Fibroblast of gingiva (primary cell): ENCODE results near the gene KDM5B.
A peak's percentile ranks its signal among the peaks of the same experiment; 100 is the strongest.

Source experiments
- DNase-seq: peaks from one replicate; pipeline ENCODE4 v3.0.0-alpha.2; 2011; ENCODE audit warnings: low read depth

The KDM5B gene

DNA sequence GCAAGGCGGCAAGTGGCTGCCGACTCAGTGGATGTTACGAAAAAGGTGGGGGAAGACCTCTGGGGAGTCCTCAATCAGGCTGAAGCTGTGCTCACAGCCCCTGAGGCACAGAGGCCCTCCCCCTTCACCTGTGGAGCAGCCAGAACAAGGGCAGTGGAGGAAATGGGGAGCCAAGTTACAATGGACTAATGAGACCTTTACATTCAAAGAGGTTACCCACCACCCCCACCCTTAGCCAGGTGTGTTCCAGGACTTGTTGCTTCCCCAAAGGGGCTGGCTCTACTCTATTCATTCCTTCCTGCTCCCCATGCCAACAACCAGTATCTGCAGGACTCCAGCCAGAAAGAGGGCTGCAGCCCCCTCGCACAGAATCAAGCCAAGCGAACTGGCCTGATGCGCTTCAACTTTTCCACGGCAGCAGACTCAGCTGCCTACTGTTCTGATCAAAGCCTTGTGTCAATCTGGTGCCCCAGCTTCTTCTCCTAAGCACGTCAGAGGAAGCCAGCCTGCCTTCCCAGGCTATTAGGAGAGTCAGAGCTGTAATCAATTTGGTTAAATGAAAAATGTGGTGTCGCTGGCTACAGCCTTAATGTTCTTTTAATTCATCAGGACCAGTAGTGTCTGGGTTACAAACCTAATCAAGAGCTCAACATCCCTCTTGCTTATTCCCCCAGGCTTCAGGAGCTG, 96.1 kb downstream of the KDM5B start:
- no peak for DNase-seq

DNA sequence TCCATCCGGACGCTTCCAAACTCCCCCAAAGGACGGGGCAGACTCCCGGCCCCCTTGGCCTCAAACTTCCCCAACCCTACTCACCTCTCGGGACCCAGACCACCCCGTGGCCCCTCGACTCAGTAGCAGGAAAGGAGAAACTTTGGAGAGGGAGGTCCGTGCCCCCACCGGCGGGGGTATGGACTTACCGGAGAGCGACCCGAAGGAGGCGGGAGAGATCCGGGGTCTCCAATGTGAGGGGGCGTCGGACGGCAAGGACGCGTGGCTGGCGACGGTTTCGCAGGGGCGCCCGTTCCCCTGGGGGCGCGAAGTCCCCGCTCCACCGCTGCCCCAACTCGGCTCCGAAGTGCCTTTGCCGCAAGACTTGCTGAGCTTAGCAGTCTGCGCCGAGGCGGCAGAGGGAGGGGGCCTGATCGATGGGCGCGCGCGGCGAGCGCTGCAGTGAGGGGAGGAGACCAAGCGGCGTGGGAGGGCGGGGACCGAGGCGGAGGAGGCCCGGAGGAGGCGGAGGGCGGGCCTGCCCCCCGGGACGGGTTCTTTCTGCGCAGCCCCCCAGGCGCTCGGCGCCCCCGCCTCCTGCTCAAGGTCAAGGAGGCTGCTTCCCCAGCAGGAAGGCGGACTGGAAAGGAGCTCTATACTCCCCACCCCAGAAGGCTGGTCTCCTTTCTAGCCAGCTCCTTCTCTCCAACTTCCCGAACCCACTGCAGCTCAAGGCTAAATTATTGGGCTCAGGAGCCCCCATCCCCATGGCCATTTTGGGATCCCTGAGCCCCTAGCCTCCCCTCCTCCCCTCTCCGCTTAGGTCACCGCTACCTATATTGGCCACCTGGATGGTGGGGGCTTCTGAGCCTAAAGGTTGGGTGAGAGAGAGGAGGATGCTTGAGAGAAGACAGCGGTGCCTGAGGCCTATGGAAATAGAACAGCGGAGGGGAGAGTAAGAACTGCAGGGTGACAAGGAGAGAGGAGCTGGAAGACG, 97.9 kb downstream of the KDM5B start, which contains the start of gene SYT2:
Gene SYT2, minus strand, starts transcription at position 385 of the 976 bp plus-strand sequence. CDS start 104,682 bp downstream, outside the sequence.
- DNase-seq = no peak

DNA sequence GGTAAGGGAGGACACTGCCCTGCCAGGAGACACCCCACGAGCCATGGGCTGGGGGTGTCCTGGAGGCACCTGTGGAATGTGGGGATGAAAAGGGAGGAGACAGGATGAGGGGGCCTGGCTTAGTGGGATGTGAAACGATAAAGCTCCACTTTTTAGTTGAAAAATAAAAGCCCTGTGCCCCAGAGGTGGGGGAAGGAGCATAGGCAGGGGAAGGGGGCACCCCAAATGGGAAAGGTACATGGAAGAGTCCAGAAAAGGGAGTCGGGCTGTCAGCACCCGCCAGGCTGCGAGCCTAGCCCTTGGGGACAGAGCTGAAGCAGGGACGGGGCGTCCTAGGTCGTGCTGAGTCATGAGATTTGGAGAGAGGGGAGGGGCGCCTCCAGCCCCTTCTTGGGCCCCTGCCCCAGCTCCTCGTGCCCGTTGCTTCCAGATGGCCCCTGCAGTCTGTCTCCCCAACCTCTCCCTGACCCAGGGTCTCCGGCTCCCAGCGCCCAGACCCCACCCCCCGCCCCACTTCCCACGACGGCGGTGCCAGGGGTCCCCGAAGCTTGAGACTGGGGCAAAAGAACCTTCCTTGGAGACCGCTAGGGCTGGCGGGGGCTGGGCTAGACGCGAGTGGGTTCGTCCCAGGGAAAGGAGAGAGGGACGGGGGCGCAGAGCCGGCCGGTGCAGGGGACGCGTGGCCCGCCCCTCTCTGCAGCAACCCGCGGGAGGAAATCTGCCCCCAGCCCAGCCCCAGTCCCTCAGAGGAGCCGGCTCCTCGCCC, 98.8 kb downstream of the KDM5B start:
- DNase-seq = no peak

DNA sequence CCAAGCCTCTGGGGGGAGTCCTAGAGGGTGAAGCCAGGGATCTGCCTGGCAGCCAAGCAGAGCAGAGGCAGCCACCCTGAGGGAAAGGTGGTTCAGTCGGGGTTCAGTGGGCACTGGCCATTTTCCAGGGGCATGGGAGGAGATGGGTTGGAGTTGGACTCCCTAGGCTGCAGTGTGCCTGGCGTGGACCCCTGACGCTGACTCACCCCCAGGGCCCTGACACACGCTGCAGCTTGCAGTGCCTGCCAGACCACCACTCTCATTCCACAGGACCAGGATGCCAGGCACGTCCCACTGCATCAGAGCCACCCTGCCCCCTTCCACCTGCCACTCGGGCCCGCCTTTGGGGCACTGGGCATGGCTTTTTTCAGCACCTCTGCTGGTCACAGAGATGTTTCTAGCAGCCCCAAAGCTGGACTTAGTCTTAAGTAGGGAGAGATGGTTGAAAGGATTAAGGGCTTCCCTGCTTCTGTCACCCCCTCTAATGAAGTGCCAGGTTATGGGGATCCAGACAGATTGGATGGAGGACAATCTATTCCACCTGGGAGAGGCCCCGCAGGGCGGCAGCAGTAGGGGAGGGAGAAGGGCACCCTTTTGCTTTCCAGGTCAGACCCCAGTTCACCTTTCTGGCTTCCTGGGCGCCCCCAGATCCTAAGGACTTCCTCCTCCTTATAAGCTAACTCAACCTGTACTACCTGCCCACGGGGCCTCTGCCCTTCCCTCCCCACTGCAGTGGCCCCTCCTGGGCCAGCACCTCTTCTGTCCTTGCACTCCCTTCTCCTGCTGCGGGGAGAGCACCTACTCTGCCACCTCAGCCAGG, 99.6 kb downstream of the KDM5B start:
- no peak for DNase-seq

DNA sequence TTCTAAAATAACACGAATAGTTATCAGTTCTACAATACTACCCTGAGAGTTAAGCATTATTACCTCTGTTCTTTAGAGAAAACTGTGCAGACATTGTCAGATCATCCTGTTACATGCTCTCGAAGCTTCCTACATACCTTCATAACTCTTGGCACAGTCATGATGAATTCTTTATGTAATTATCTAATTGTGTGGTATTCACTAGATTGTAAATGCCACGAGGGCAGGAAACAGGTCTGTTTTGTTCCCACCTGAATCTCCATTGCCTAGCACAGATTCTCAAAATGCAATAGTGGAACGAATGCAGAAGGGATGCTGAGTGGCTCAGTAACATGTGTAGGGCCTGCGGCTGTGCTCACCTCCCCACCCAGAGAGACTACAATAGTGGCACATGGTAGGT, 101.4 kb downstream of the KDM5B start:
- no peak for DNase-seq

DNA sequence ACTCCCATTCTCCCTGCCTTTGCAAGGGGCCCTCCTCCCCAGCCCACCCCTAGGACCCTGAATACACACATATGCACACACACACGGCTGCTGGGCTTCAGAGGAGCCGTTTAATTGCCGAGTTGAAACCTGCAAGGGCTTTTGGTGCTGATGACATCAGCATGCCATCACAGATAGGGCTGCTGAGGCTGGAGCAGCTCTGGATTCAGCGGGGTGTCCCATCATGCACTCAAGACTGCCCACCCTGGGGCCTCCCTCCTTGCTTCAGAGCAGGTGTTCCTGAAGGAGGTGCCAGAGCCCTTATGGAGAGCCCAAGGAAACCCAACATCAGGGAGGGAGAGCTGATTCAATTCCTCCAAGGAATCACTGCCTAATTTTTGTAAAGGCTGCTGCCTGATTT, 103.6 kb downstream of the KDM5B start:
- no peak for DNase-seq

DNA sequence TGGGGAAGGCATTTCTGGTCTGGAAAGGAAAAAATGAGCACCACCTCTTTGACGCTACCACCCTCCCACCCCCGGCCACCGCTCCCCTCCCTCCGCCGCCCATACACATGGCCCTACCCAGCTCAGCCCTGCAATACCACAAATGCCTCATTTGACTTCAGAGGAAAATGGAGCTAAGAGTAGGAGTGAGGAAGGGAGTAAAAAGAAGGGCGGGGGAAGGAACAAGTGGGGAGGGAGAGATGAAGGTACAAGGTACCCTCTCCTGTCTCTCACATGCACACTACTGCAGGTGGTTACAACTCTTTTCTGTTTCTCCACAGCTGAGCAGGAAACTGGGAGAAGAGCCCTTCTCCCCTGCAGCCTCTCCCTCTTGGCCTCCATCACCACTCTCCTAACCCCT, 105.0 kb downstream of the KDM5B start:
- DNase-seq = no peak

DNA sequence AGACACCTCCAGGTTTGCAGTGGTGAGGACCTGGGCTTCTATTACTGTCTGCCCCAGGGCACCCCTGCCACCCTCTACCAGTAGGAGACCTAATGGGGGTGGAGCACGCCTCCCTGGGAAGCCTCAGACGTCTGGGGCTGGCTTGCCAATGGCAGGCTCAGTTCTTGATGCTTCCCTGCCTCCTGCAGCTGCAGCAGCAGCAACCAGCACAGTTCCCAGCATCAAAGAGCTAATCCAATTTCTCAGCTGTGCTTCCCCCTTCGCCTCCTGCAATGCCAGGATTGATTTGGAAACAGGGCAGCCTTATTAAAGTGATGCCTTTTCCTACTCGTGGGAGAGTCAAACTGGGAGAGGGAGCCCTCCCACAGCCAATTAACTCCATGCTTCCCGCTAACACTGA, 106.1 kb downstream of the KDM5B start:
- DNase-seq = no peak

DNA sequence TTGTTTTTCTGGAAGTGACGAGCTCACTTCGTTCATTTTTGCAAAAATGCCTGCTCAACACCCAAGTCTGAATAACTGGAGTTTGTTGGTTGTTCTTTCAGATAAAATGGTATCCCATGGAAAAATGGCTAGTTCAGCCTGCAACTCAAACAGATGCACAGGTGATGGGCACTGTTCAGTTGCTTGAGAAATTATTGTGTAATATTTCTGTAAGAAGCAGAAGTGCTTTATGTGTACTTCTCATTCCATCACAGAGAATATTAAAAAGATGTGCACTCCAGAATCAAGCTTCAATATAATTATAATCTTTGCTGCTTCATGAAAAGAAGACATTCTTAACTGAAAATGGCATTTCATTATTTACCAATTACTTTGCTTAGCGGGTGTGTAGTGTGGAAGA, 107.0 kb downstream of the KDM5B start:
- DNase-seq = no peak

DNA sequence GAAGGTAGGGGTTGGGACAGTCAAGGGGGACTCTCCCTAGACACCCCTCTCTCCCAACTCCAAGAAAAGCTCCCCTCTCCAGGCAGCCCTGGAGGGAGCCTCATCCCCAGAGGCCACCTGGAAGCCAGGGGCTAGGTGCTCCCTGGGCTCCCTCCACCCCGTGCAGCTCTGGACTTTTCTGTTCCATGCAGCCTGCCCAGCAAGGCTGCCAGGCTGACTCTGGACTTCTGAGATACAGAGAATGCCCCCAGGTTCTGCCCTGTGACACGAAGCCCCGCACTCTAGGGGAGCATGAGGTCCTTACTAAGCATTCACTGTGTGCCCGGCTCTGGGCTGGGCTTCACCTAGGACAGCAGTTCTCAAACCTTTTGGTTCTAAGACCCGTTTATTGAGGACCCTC, 108.2 kb downstream of the KDM5B start:
- DNase-seq = no peak

DNA sequence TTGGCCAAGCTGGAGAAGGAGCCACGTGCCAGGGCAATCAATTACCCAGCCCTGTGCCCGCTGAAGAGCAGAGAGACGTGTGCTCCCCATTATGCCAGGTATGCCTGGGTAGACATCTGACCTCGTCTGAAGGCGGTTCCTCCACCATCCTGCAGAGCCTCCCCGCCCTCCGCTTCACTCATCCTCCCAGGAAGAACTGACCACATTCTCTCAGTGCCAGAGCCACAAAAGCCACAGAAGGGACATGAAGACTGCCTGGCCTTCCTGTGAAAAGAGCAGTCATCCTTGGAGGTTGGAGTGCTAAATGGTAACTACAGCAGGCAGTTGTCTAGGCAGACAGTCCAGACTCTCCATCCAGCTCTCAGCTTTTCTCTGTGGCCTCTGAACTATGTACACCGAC, 109.9 kb downstream of the KDM5B start:
- no peak for DNase-seq

DNA sequence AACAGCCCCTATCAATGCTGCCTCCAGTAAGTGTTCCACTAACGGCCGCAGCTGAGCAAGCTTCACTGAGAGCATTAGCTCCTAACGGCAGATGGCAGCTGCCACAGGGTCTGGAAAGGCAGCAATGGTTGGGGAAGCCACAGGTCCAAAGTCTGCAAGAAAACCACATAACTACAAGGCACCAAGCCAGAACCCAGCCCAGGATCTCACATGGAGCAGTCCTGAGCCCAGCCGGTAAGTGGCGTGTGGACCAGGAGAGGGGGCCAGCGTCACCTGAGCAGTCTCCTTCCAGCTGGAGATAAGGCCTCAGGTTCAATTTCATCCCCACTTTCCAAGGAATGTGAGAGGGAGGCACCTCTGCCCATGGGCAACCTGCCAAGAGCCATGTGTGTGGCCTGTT, 111.2 kb downstream of the KDM5B start:
- DNase-seq = no peak

DNA sequence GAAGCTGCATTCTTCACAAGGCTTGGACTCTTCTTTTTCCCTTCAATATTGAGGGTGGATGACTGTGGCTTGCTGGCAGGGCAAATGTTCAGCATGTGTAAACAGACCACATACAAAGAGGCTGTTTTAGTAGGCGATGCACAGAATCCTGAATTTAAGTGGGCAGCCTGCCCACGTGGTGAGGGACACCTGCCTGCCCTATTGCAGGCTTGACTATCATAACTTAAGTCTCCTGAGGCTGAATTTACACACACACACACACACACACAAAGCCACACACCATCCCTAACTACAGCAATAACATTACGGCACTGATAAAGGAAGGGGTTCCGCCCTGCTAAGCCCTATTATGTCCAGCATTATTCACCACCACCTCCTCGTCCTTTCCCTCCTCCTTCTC, 113.9 kb downstream of the KDM5B start:
- no peak for DNase-seq

DNA sequence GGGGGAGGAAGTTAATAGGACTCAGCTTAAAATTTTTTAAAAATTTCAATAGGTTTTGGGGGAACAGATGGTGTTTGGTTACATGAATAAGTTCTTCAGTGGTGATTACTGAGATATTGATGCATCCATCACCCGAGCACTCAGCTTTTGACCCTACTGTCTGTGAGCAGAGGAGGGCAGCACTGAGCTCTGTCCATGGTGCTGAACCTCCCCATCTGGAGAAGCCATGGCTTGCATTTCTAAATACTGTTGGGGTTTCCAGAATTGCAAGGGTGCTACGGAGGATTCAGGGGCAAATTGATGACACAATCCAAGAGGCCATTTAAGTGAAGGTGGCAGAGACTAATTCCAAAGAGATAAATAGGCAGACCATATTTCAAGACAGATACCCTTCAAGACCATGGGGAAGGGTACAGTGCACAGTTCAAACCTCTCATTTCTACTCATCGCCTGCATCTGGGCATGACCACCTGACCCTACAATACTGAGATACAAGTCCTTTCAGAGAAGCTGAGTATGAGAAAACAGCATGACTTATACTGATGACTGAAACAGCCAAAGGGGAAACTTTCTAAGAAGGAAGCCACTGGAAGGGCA, 115.2 kb downstream of the KDM5B start:
- DNase-seq = peak; percentile 46

DNA sequence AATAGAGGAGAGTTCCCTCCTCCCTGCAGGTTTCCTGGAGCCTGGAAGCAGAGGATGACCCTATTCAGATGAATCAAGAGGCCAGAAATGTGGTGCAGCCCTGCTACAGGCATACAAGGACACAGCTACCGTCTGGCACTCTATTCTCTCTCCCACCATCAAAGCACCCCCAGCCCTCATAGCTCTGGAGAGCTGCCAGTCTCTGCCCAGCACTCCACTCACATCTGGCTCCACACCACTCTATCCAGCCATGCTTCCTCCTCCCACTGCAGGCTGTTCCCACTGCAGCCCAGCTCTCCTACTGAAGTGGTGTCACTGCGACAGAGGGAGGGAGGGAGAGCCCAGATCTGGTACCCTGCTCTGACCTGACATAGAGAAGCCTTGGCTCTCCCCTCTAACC, 116.4 kb downstream of the KDM5B start:
- no peak for DNase-seq

DNA sequence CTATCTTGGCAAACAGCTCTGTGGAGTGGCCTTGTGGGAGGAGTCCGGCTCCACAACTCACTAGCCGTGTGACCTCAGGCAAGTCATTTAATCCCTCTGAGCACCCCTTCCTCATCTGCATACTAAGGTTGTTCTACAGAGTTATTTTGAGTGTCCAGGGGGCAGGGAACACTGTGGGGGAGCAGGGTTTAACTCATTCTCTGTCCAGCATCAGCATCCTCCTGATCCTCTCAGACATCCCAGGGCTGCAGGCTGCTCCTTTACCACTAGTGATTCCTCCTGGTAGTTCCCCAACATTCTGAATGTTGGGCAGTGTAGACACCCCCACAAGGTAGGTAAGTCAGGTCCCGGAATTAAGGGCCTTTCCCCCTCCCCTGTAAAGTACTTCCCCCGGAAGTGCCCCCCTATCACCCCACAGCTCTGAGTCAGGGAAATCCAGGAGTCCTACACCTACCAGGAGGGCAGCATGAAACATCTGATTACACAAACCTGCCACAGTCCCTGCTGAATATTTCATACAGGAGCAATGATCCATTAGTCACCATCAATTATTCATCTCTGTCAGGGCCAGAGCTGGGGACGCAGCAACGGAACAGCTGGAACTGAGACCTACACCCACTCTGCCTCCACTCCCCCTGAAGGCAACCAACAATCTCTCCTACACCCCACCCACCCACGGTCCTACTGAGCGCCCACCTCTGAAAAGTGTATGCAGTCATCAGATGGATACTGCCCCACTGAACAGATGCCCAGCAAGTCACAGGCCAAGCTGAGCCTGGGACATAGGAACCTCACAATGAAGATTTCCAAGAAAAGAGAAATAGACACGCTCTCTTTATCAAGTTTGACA, 118.5 kb downstream of the KDM5B start:
- DNase-seq = no peak

DNA sequence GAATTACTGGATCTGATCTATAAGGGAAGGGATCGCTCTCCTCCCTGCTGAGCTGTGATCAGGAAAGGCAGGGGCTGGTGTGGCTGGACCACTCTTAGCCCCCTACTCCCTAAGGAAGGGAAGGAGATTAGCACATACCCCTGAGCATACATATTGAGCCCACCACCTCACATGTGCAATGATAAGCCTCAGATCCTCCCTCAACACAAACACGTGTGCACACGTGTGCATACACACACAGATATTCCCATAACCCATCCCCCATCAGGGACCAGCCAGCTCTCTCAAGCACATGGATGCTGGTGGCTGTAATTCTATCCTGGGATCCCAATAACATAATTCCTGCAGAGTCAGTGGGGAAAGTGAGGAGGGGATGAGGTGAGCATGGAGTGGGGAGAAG, 119.1 kb downstream of the KDM5B start:
- DNase-seq = no peak

DNA sequence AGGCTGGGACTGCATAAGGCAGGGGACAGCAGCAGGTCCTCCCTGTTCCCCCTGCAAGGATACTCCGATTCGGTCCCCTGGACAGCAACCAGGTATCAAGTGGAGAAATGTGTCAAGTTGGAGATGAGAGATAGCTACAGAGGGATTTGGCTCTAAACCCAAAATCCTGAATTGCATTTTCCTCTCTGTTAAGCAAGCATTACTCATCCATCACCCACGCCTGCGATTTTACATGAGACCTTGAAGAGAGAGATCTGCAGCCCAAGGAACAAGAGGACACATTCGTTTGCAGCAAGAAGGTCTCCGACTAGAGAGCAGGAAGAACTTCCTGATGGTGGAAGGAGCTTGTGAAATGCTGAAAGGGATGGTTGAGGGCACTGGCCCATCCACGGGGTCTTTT, 119.8 kb downstream of the KDM5B start:
- no peak for DNase-seq

DNA sequence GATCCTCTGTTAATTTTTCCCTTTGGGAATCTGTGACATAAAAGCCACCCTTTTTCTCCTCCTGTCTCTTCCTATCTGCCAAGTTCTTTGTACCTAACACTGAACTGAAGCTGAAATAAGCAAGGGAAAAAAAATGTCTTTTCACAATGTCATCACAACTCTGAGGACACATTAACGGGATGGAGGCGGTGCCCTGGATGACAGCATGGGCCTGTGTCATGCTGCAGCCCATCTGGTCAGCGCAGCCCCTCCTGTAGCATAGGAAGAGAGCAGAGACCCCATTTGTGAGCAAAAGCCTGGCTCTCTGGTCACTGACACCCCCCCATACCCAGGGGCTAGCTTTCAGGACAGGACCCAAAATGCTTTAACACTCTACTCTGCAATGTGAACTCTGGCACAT, 120.4 kb downstream of the KDM5B start:
- no peak for DNase-seq

DNA sequence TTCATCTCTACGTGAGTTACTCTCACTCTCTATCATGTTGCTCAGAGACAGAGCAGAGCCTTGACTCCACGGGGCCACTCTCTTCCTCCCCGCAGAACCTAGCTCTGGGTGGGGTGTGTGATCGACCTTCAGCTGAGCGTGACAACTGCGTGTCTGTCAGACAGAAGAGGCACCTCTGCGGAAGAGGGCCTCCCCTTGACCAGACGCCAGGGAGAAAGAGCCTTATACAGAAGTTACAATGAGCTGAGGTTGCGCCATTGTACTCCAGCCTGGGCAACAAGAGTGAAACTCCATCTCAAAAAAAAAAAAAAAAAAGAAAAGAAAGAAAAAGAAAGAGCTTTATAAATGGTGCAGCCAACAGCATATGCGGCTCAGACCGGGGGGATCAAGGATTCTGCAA, 120.9 kb downstream of the KDM5B start:
- no peak for DNase-seq
